Neural progenitor cell (in vitro differentiated cells): ENCODE results near the gene SMAD4.

Experiments used
- CTCF ChIP-seq: fragments of 200-600 bp; sonication (generic); IDR thresholded peaks from 2 replicates; pipeline ENCODE4 v1.5.1; 2017; ENCODE audit warnings: antibody characterized with exemption, mild to moderate bottlenecking
- EZH2 ChIP-seq: fragments of 200-600 bp; sonication (generic); IDR thresholded peaks from 2 replicates; pipeline ENCODE4 v1.6.1; 2017; ENCODE audit warnings: antibody characterized with exemption, mild to moderate bottlenecking, moderate library complexity
- EZH2phosphoT487 ChIP-seq: fragments of 200-600 bp; sonication (generic); IDR thresholded peaks from 2 replicates; pipeline ENCODE4 v1.6.1; 2017; ENCODE audit warnings: antibody characterized with exemption

- no peak for TF ChIP-seq CTCF
- no peak for TF ChIP-seq EZH2phosphoT487
- no peak for TF ChIP-seq EZH2
Observed at GRCh38 chr18:51021226-51021965, 8.6 kb upstream of the SMAD4 start.
